Neural cell (in vitro differentiated cells): ENCODE measurements around the gene OVCH1. TPM values are rescaled to one million over a fixed set of nuclear protein-coding genes. Genes with fewer than 3 reads are reported as not detected.

Source experiments
- H2AFZ ChIP-seq: fragments of 200-600, 300-800 bp; sonication (generic), shearing (Covaris generic); 2 replicates; pipeline ENCODE4 v1.6.0; 2014; ENCODE audit warnings: low read depth, mild to moderate bottlenecking, antibody characterized with exemption, low read length, moderate library complexity
- H3F3A ChIP-seq: fragments of 200-600 bp; shearing (Covaris generic); 2 replicates; pipeline ENCODE4 v1.6.1; 2016; ENCODE audit warnings: mild to moderate bottlenecking, moderate library complexity, mixed read lengths, antibody characterized with exemption, low read length; ENCODE audit not compliant: insufficient read depth, poor library complexity, severe bottlenecking
- H3K27ac ChIP-seq: fragments of 200-600, 300-800 bp; sonication (generic), shearing (Covaris generic); 2 replicates; pipeline ENCODE4 v1.5.1; 2014; ENCODE audit warnings: mild to moderate bottlenecking, low read length, moderate library complexity
- H3K27me3 ChIP-seq: fragments of 300-800, 200-600 bp; sonication (generic), shearing (Covaris generic); 2 replicates; pipeline ENCODE4 v1.6.0; 2014; ENCODE audit warnings: mild to moderate bottlenecking, low read depth, low read length, moderate library complexity; ENCODE audit not compliant: insufficient read depth
- H3K36me3 ChIP-seq: fragments of 300-800, 200-600 bp; sonication (generic), shearing (Covaris generic); 2 replicates; pipeline ENCODE4 v1.5.1; 2014; ENCODE audit warnings: mild to moderate bottlenecking, antibody characterized with exemption, low read length, moderate library complexity; ENCODE audit not compliant: insufficient read depth
- H3K4me2 ChIP-seq: fragments of 300-800, 200-600 bp; sonication (generic), shearing (Covaris generic); 2 replicates; pipeline ENCODE4 v1.6.0; 2014; ENCODE audit warnings: mild to moderate bottlenecking, low read length
- H3K4me3 ChIP-seq: fragments of 300-800, 200-600 bp; sonication (generic), shearing (Covaris generic); 2 replicates; pipeline ENCODE4 v1.5.1; 2014; ENCODE audit warnings: mild to moderate bottlenecking, low read length, moderate library complexity
- H3K79me2 ChIP-seq: fragments of 200-600 bp; shearing (Covaris generic); replicated peaks from 2 replicates; pipeline ENCODE4 v1.6.0; 2014; ENCODE audit warnings: mild to moderate bottlenecking, low read length, moderate library complexity; ENCODE audit not compliant: insufficient read depth
- H3K9ac ChIP-seq: fragments of 300-800, 200-600 bp; sonication (generic), shearing (Covaris generic); 2 replicates; pipeline ENCODE4 v1.6.1; 2016; ENCODE audit warnings: mild to moderate bottlenecking, low read length, mixed read lengths
- H3K9me2 ChIP-seq: fragments of 200-600 bp; shearing (Covaris generic); 2 replicates; pipeline ENCODE4 v1.6.1; 2016; ENCODE audit warnings: mild to moderate bottlenecking, low read length, mixed read lengths; ENCODE audit not compliant: insufficient read depth
- H3K9me3 ChIP-seq: fragments of 200-600, 300-800 bp; sonication (generic), shearing (Covaris generic); 2 replicates; pipeline ENCODE4 v1.6.1; 2016; ENCODE audit warnings: mild to moderate bottlenecking, mixed run types, low read length, moderate library complexity, mixed read lengths
- H4K20me1 ChIP-seq: fragments of 200-600 bp; shearing (Covaris generic); 2 replicates; pipeline ENCODE4 v1.6.1; 2016; ENCODE audit warnings: mild to moderate bottlenecking, mixed run types; ENCODE audit not compliant: insufficient read depth
- CTCF ChIP-seq: fragments of 450-650 bp; IDR thresholded peaks from 2 replicates; pipeline ENCODE4 v1.5.1; 2014; ENCODE audit warnings: antibody characterized with exemption, mild to moderate bottlenecking, moderate library complexity; ENCODE audit not compliant: poor library complexity, severe bottlenecking
- EP300 ChIP-seq: fragments of 450-650 bp; conservative IDR thresholded peaks from 2 replicates; pipeline ENCODE4 v1.6.1; 2014; ENCODE audit warnings: antibody characterized with exemption, mild to moderate bottlenecking, moderate library complexity; ENCODE audit not compliant: poor library complexity, severe bottlenecking
- EZH2 ChIP-seq: fragments of 200-600, 300-800 bp; shearing (Covaris generic), sonication (generic); IDR thresholded peaks from 2 replicates; pipeline ENCODE4 v1.6.1; 2014; ENCODE audit warnings: antibody characterized with exemption, low read length, borderline replicate concordance, mild to moderate bottlenecking; ENCODE audit not compliant: insufficient read depth, poor library complexity, severe bottlenecking
- MXI1 ChIP-seq: fragments of 450-650 bp; conservative IDR thresholded peaks from 2 replicates; pipeline ENCODE4 v1.6.1; 2014; ENCODE audit warnings: antibody characterized with exemption, mild to moderate bottlenecking; ENCODE audit not compliant: poor library complexity, severe bottlenecking
- POLR2AphosphoS5 ChIP-seq: IDR thresholded peaks from 2 replicates; pipeline ENCODE4 v1.6.1; 2012
- RAD21 ChIP-seq: fragments of 450-650 bp; conservative IDR thresholded peaks from 2 replicates; pipeline ENCODE4 v1.6.1; 2014; ENCODE audit warnings: antibody characterized with exemption, mild to moderate bottlenecking, moderate library complexity
- REST ChIP-seq: IDR thresholded peaks from 2 replicates; pipeline ENCODE4 v1.6.1; 2012; ENCODE audit warnings: borderline replicate concordance
- SMC3 ChIP-seq: fragments of 450-650 bp; conservative IDR thresholded peaks from 2 replicates; pipeline ENCODE4 v1.6.1; 2014; ENCODE audit warnings: antibody characterized with exemption, mild to moderate bottlenecking, moderate library complexity; ENCODE audit not compliant: poor library complexity
- TAF1 ChIP-seq: IDR thresholded peaks from 2 replicates; pipeline ENCODE4 v1.6.1; 2012; ENCODE audit warnings: low read depth
- polyA plus RNA-seq: library from polyadenylated mRNA; depleted of rRNA; stranded (reverse); fragments of >200 nt; gene quantifications from 2 replicates; pipeline ENCODE4 v1.2.3, GENCODE V29; 2014

The OVCH1 gene
- polyA plus RNA-seq, 1 donor from 2014 or later, result 0.83 TPM

GRCh38 chr12:29530436-29530835, 33.0 kb upstream of the OVCH1 start:
- no peak overlapping the region for H3K4me3 ChIP-seq
- H4K20me1 ChIP-seq, result no peaks in the 10 kb centered on the region
- no peak overlapping the region for H2AFZ ChIP-seq
- H3K4me2 ChIP-seq, result no peak overlapping the region
- no peaks in the 10 kb centered on the region for H3K27me3 ChIP-seq
- no peaks in the 10 kb centered on the region for H3F3A ChIP-seq
- H3K9me3 ChIP-seq, result no peaks in the 10 kb centered on the region
- TF ChIP-seq TAF1, result no peak
- no peak for TF ChIP-seq MXI1
- TF ChIP-seq POLR2AphosphoS5, result no peak
- no peak for TF ChIP-seq RAD21
- no peak for TF ChIP-seq EP300
- TF ChIP-seq SMC3, result no peak
- no peak for TF ChIP-seq REST
- no peak for TF ChIP-seq EZH2
- TF ChIP-seq CTCF, result no peak
- no peaks in the 10 kb centered on the region for H3K36me3 ChIP-seq
- no peaks in the 10 kb centered on the region for H3K9me2 ChIP-seq
- no peak overlapping the region for H3K27ac ChIP-seq
- H3K9ac ChIP-seq, result no peak overlapping the region
- no peaks in the 10 kb centered on the region for H3K79me2 ChIP-seq

GRCh38 chr12:29528161-29528560, 30.7 kb upstream of the OVCH1 start:
- H3K27ac ChIP-seq, result no peak overlapping the region
- no peak overlapping the region for H2AFZ ChIP-seq

GRCh38 chr12:29521951-29522350, 24.5 kb upstream of the OVCH1 start:
- Histone ChIP-seq H3K9me2 (no peaks in the 10 kb centered on the region), H4K20me1 (no peaks in the 10 kb centered on the region), H3K9ac (no peak overlapping the region), H3K9me3 (no peaks in the 10 kb centered on the region), H3K27ac (no peak overlapping the region), H2AFZ (no peak overlapping the region), H3K4me2 (no peak overlapping the region), H3K4me3 (no peak overlapping the region), H3K36me3 (no peaks in the 10 kb centered on the region), H3K79me2 (no peaks in the 10 kb centered on the region), H3K27me3 (no peaks in the 10 kb centered on the region), H3F3A (no peaks in the 10 kb centered on the region)
- TF ChIP-seq SMC3 (no peak), CTCF (no peak), EP300 (no peak), TAF1 (no peak), MXI1 (no peak), RAD21 (no peak), POLR2AphosphoS5 (no peak), EZH2 (no peak), REST (no peak)

More at GRCh38 chr12:29528161-29528560, 30.7 kb upstream of the OVCH1 start:
- Histone ChIP-seq H3K4me2 (no peak overlapping the region), H3K36me3 (no peaks in the 10 kb centered on the region), H3K27me3 (no peaks in the 10 kb centered on the region), H3K79me2 (no peaks in the 10 kb centered on the region), H3K9ac (no peak overlapping the region), H3F3A (no peaks in the 10 kb centered on the region), H4K20me1 (no peaks in the 10 kb centered on the region), H3K4me3 (no peak overlapping the region), H3K9me2 (no peaks in the 10 kb centered on the region), H3K9me3 (no peaks in the 10 kb centered on the region)
- no peak for TF ChIP-seq RAD21
